HepG2 (cell line): ENCODE data around the gene C16orf87. TPM values are rescaled to one million over a fixed set of nuclear protein-coding genes. Genes with fewer than 3 reads are reported as not detected.

ENCODE experiments used
- ATAC-seq: fragments of 200-7000 bp; cut with Tn5 transposase; 3 replicates; pipeline ENCODE4 v1.9.1; 2020; ENCODE audit warnings: mild to moderate bottlenecking, moderate library complexity
- BruUV-seq: library from RNA; stranded (reverse); fragments of 400-500 nt; replicated peaks from 2 replicates; lab custom pipeline; 2021; lab: Mats Ljungman, UMichigan
- CTCF ChIA-PET: fragments of 300-600 bp; formaldehyde crosslinking; extraction: SDS; loops from one replicate; lab custom pipeline; 2021; ENCODE audit warnings: low total read pairs, inconsistent platforms, low intra/inter-chr PET ratio; lab: Yijun Ruan, JAX
- POLR2A ChIA-PET: fragments of 350-600 bp; sonication (Branson Sonifier 250); formaldehyde crosslinking; loops from one replicate; lab custom pipeline; 2020; ENCODE audit warnings: antibody characterized with exemption, inconsistent platforms; lab: Yijun Ruan, JAX
- DNase-seq: peaks from one replicate; pipeline ENCODE4 v3.0.0-alpha.2; 2015; ENCODE audit warnings: low spot score
- FAIRE-seq: peaks from 3 replicates; lab custom pipeline; 2011; peaks lifted over from hg19 to GRCh38; lab: Jason Lieb, UNC
- H2AFZ ChIP-seq: one replicate; pipeline ENCODE4 v1.6.1; 2011; ENCODE audit warnings: low read length, inconsistent platforms
- H3K27ac ChIP-seq: fragments of 300-600 bp; 3 replicates; pipeline ENCODE4 v1.8.0; 2011; ENCODE audit warnings: mixed run types, mild to moderate bottlenecking, mixed read lengths, low read length, inconsistent platforms; ENCODE audit not compliant: insufficient read depth; ENCODE audit errors: extremely low read length
- H3K27me3 ChIP-seq, 2 experiments: fragments of 200-600 bp in 1 of 2; 2 replicates in 1 of 2; 3 replicates in 1 of 2; pipeline versions ENCODE4 v1.6.0 to v1.8.0; 2011; ENCODE audit warnings: low read length in 2 of 2, mild to moderate bottlenecking in 2 of 2, moderate library complexity in 2 of 2, inconsistent platforms in 1 of 2; ENCODE audit not compliant: insufficient read depth in 2 of 2, control insufficient read depth in 1 of 2
- H3K36me3 ChIP-seq, 2 experiments: fragments of 200-600 bp in 1 of 2; replicated peaks in 1 of 2; 2 replicates in 1 of 2; 3 replicates in 1 of 2; pipeline versions ENCODE4 v1.5.1 to v1.8.0; 2011; ENCODE audit warnings: low read length in 2 of 2, inconsistent platforms in 1 of 2; ENCODE audit not compliant: insufficient read depth in 2 of 2, control insufficient read depth in 1 of 2
- H3K4me1 ChIP-seq: 2 replicates; pipeline ENCODE4 v1.5.1; 2012; ENCODE audit warnings: low read length, inconsistent platforms; ENCODE audit not compliant: insufficient read depth
- H3K4me2 ChIP-seq: 2 replicates; pipeline ENCODE4 v1.6.0; 2011; ENCODE audit warnings: low read depth, low read length, inconsistent platforms
- H3K4me3 ChIP-seq, 3 experiments: fragments of 200-600 bp in 1 of 3; sonication (generic), shearing (Covaris generic) in 1 of 3; replicated peaks in 1 of 3; 2 replicates each; pipeline ENCODE4 v1.5.1; 2011 to 2016; ENCODE audit warnings: low read length in 3 of 3, inconsistent platforms in 2 of 3, low read depth in 2 of 3, mild to moderate bottlenecking in 2 of 3, control low read depth in 1 of 3, mixed read lengths in 1 of 3; ENCODE audit not compliant: insufficient read depth in 1 of 3
- H3K79me2 ChIP-seq: one replicate; pipeline ENCODE4 v1.6.1; 2011; ENCODE audit warnings: low read length, inconsistent platforms; ENCODE audit not compliant: insufficient read depth
- H3K9ac ChIP-seq: 2 replicates; pipeline ENCODE4 v1.6.0; 2011; ENCODE audit warnings: mild to moderate bottlenecking, low read depth, low read length, inconsistent platforms; ENCODE audit not compliant: insufficient read depth
- H3K9me3 ChIP-seq: 2 replicates; pipeline ENCODE4 v1.5.1; 2012; ENCODE audit warnings: mild to moderate bottlenecking, low read length
- H4K20me1 ChIP-seq: 2 replicates; pipeline ENCODE4 v1.6.0; 2011; ENCODE audit warnings: inconsistent platforms, mild to moderate bottlenecking, low read length, moderate library complexity; ENCODE audit not compliant: insufficient read depth
- ARID3A ChIP-seq: IDR thresholded peaks from 2 replicates; pipeline ENCODE4 v1.6.1; 2012; ENCODE audit warnings: low read depth, low read length, improper control_type of control experiment
- ARNTL ChIP-seq: sonication (generic); formaldehyde crosslinking; IDR thresholded peaks from 2 replicates; pipeline ENCODE4 v1.4.0; 2020; ENCODE audit warnings: mild to moderate bottlenecking, missing genetic modification reagents
- BCL6 ChIP-seq: IDR thresholded peaks from 2 replicates; pipeline ENCODE4 v1.6.1; 2016; ENCODE audit warnings: missing genetic modification reagents, missing compliant biosample characterization
- DBP ChIP-seq: sonication (generic); formaldehyde crosslinking; IDR thresholded peaks from 2 replicates; pipeline ENCODE4 v1.4.0; 2020; ENCODE audit warnings: missing genetic modification reagents; ENCODE audit errors: not compliant biosample characterization
- HNF4A ChIP-seq: sonication (generic); formaldehyde crosslinking; IDR thresholded peaks from 2 replicates; pipeline ENCODE4 v1.4.0; 2020; ENCODE audit warnings: missing genetic modification reagents
- HOXA7 ChIP-seq: sonication (generic); formaldehyde crosslinking; IDR thresholded peaks from 2 replicates; pipeline ENCODE4 v1.8.1; 2022; ENCODE audit warnings: mild to moderate bottlenecking, missing genetic modification reagents, moderate library complexity
- KLF9 ChIP-seq: IDR thresholded peaks from 2 replicates; pipeline ENCODE4 v1.6.1; 2016; ENCODE audit warnings: low read depth
- MYC ChIP-seq: sonication (generic); formaldehyde crosslinking; IDR thresholded peaks from 2 replicates; pipeline ENCODE4 v1.9.0; 2021; ENCODE audit warnings: missing genetic modification reagents, borderline replicate concordance
- RBAK ChIP-seq: sonication (generic); formaldehyde crosslinking; IDR thresholded peaks from 2 replicates; pipeline ENCODE4 v1.5.1; 2020; ENCODE audit warnings: mild to moderate bottlenecking, missing genetic modification reagents
- SIN3B ChIP-seq: fragments of 150-350 bp; IDR thresholded peaks from 2 replicates; pipeline ENCODE4 v1.6.1; 2014; ENCODE audit warnings: low read length
- SNRNP70 ChIP-seq: fragments of 200-400 bp; formaldehyde crosslinking; IDR thresholded peaks from 2 replicates; pipeline ENCODE4 v1.6.1; 2017; ENCODE audit warnings: mild to moderate bottlenecking, low read depth, low read length, moderate library complexity
- ZIK1 ChIP-seq: sonication (generic); formaldehyde crosslinking; IDR thresholded peaks from 2 replicates; pipeline ENCODE4 v1.5.0; 2020; ENCODE audit warnings: mild to moderate bottlenecking, low read depth, missing genetic modification reagents, borderline replicate concordance
- ZNF10 ChIP-seq: sonication (generic); formaldehyde crosslinking; IDR thresholded peaks from 2 replicates; pipeline ENCODE4 v1.4.0; 2020; ENCODE audit warnings: mild to moderate bottlenecking, low read depth, missing genetic modification reagents, borderline replicate concordance
- ZNF432 ChIP-seq: sonication (generic); formaldehyde crosslinking; IDR thresholded peaks from 2 replicates; pipeline ENCODE4 v1.5.0; 2020; ENCODE audit warnings: missing genetic modification reagents, mild to moderate bottlenecking, borderline replicate concordance
- ZNF782 ChIP-seq: sonication (generic); formaldehyde crosslinking; IDR thresholded peaks from 2 replicates; pipeline ENCODE4 v1.4.0; 2020; ENCODE audit warnings: missing genetic modification reagents, mild to moderate bottlenecking, borderline replicate concordance
- ZNF792 ChIP-seq: IDR thresholded peaks from 2 replicates; pipeline ENCODE4 v1.6.1; 2016
- ZNF800 ChIP-seq: sonication (generic); formaldehyde crosslinking; IDR thresholded peaks from 2 replicates; pipeline ENCODE4 v1.4.0; 2020; ENCODE audit warnings: missing genetic modification reagents
- WGBS: methylation state at CpG from one replicate; pipeline ENCODE4 v1.1.6; 2017; ENCODE audit warnings: low lambda C conversion rate; 5-methylcytosine and 5-hydroxymethylcytosine counted together
- in situ Hi-C: cut with HindIII; loops from 2 replicates; pipeline ENCODE4 v1.10.0; 2017; ENCODE audit warnings: low pct_unique_long_range_greater_than_20kb; ENCODE audit not compliant: extremely low pct_ligation_motif_present
- intact Hi-C: fragments of 100-400 bp; cut with micrococcal nuclease; formaldehyde crosslinking; loops from one replicate; pipeline ENCODE4 v1.10.0; 2022; ENCODE audit not compliant: unreplicated experiment
- polyA plus RNA-seq, 8 experiments: library from polyadenylated mRNA; depleted of rRNA in 3 of 8; stranded (reverse) in 7 of 8; unstranded in 1 of 8; fragments of >200 nt; fragmentation: Illumina TruSeq in 4 of 8; extraction: Trizol in 4 of 8; gene quantifications; 2 replicates each; pipeline versions ENCODE4 v1.2.1 to v1.2.3, GENCODE V29; 2011 to 2016; ENCODE audit warnings: low read depth in 4 of 8, missing spikeins in 1 of 8, mixed read lengths in 1 of 8; ENCODE audit not compliant: insufficient read depth in 1 of 8
- total RNA-seq, 5 experiments: library from RNA; depleted of rRNA; stranded (reverse); fragments of >200 nt; fragmentation: Illumina TruSeq; extraction: Trizol; gene quantifications; 2 replicates each; pipeline ENCODE4 v1.2.3, GENCODE V29; 2016; ENCODE audit warnings: low read depth in 1 of 5

Gene C16orf87
- total and polyA plus RNA-seq, 2 of the 13 experiments (the other 11 are each of a cell fraction or from before 2014, with no cell fraction given), result 8.6 to 19.5 TPM

GRCh38 chr16:46813611-46814010 is 17.4 kb downstream of the C16orf87 start:
- Histone ChIP-seq H4K20me1 (peaks cover 3% of the 10 kb centered on the region; the same call in 1 of the 2 replicates), H3K79me2 (peaks cover 73% of the 10 kb centered on the region), H2AFZ (no peak overlapping the region), H3K4me1 (peaks cover 39% of the 10 kb centered on the region), H3K27ac (no peak overlapping the region), H3K36me3 (peaks cover 0 to 4% of the 10 kb centered on the region in 2 experiments; a peak in 2 of 5 replicates), H3K9ac (no peak overlapping the region), H3K9me3 (0 out of 2 replicates have a peak, but pooled peaks cover 4% of the 10 kb centered on the region), H3K4me3 (no peak overlapping the region), H3K27me3 (no peaks in the 10 kb centered on the region), H3K4me2 (no peak overlapping the region)
- DNase-seq (no peak), ATAC-seq (no peak), FAIRE-seq (no peak)
- no TSS peak for BruUV-seq
- TF ChIP-seq RBAK (CRISPR knock-in tag), result no peak
- no peak for TF ChIP-seq SNRNP70
- no peak for TF ChIP-seq ZNF800
- no peak for TF ChIP-seq ZIK1
- TF ChIP-seq ZNF782 (CRISPR knock-in tag), result no peak
- TF ChIP-seq SIN3B, result no peak
- TF ChIP-seq KLF9 (CRISPR knock-in tag), result no peak
- no peak for TF ChIP-seq BCL6 (CRISPR knock-in tag)
- no peak for TF ChIP-seq ZNF432 (CRISPR knock-in tag)
- TF ChIP-seq ARNTL (CRISPR knock-in tag), result no peak
- no peak for TF ChIP-seq ARID3A
- no peak for TF ChIP-seq ZNF792 (CRISPR knock-in tag)
- no peak for TF ChIP-seq ZNF10 (CRISPR knock-in tag)
- no peak for TF ChIP-seq DBP (CRISPR knock-in tag)
- TF ChIP-seq MYC (CRISPR knock-in tag), result no peak
- TF ChIP-seq HOXA7 (CRISPR knock-in tag), result no peak
- no peak for TF ChIP-seq HNF4A
- WGBS, result 95% methylated on average over 7 of the region's 7 CpGs
- in situ Hi-C loops (no loop called here), intact Hi-C loops (no loop called here)
- ChIA-PET POLR2A (interaction anchor here (1.5 kb wide), 1 partner anchor 18 kb away, joined by 3 read pairs; no protein-coding TSS in a partner anchor), CTCF (no interaction called here)
